NK-92 (cell line): ENCODE data around the gene PTGDR.

Source experiments
- DNase-seq: peaks from one replicate; lab custom pipeline; 2025; ENCODE audit not compliant: unreplicated experiment; lab: John Stamatoyannopoulos, UW

PTGDR gene

GRCh38 chr14:52307905-52308304 lies 40.4 kb downstream of the PTGDR start:
- no peak for DNase-seq

GRCh38 chr14:52310541-52310940 lies 43.0 kb downstream of the PTGDR start:
- DNase-seq, result no peak

- DNase-seq, result no peak
These were observed 45.4 kb downstream of the PTGDR start for GRCh38 chr14:52312931-52313355.

DNA sequence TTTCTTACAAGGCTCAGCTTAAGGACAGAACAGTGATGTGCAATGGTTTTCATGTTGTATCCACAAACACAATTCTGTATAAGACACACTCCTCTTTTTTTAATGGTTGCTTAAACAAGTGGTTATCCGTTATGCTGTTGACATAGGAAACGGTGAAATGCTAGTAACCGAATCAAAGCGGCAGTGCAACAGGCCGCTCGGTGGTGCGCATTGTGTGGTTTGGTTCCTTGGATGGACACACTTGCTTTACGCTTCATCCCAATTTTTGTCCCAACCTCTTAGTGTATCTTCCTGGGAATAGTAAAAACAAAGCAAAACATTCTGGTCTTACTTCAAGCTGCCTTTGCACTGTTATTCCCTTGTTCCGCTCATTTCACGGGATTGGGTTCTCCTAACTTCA lies 46.0 kb downstream of the PTGDR start:
- DNase-seq, result no peak

DNA sequence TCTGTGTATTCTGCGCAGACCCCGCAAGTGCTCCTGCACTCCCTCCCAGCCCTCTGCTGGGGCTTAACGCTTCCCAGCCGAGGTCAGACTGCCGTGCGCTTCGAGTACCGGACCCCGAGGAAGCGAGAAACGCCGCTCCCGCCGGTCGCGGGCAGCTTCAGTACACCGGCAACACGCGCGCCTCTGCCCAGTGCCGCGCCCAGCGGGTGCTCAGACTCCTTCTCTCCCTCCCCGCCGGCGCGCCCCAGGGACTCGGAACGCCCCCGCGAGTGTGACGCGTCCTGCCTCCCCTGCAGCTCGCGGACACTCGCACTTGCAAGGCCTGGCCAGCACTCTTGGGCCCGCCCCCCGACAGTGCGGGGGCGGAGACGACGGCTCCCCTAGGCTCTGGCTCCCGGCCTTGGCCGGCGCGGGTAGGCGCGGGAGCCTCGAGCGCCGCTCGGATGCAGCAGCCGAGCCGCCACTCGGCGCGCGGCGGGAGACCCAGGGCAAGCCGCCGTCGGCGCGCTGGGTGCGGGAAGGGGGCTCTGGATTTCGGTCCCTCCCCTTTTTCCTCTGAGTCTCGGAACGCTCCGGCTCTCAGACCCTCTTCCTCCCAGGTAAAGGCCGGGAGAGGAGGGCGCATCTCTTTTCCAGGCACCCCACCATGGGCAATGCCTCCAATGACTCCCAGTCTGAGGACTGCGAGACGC lies 46.6 kb downstream of the PTGDR start, which contains the start of gene PTGER2:
Gene PTGER2, plus strand, starts transcription at position 410 of the 692 bp plus-strand sequence. Its CDS starts 237 bp downstream, at position 647.
- no peak for DNase-seq

DNA sequence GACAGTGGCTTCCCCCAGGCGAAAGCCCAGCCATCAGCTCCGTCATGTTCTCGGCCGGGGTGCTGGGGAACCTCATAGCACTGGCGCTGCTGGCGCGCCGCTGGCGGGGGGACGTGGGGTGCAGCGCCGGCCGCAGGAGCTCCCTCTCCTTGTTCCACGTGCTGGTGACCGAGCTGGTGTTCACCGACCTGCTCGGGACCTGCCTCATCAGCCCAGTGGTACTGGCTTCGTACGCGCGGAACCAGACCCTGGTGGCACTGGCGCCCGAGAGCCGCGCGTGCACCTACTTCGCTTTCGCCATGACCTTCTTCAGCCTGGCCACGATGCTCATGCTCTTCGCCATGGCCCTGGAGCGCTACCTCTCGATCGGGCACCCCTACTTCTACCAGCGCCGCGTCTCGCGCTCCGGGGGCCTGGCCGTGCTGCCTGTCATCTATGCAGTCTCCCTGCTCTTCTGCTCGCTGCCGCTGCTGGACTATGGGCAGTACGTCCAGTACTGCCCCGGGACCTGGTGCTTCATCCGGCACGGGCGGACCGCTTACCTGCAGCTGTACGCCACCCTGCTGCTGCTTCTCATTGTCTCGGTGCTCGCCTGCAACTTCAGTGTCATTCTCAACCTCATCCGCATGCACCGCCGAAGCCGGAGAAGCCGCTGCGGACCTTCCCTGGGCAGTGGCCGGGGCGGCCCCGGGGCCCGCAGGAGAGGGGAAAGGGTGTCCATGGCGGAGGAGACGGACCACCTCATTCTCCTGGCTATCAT lies 47.3 kb downstream of the PTGDR start:
- no peak for DNase-seq

DNA sequence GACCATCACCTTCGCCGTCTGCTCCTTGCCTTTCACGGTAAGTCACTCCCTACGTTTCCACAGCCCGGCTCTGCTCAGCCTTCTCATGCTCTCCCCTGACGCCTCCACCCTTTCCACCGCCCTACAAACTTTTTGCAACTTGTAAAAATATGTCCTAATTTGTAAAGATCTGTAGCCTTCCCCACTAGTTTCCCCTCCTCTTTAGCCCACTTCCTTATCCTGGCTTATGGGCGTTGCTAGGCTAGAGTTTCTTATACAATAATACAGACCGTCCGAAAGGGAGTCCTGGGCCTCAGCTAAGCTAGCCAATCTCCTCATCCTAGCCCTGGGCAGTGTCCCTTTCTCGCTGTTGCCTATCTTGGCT lies 47.8 kb downstream of the PTGDR start:
- DNase-seq, result no peak

DNA sequence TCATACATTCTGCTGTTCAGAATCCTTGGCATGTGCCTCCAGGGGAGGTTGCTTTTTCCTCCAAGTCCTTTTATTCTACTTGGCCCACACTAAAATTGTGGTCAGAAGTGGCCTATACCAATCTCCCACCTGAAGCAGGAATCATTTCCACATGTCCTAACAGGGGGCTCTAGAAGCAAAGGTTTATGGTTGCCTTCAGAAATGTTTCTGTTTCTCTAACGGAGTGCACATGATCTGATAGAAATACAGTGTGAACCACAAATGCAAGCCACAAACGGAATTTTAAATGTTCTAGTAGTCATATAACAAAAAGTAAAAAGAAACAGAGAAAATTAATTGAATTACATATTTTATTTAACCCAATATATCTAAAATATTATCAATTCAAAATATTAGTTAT lies 50.6 kb downstream of the PTGDR start:
- DNase-seq, result no peak

DNA sequence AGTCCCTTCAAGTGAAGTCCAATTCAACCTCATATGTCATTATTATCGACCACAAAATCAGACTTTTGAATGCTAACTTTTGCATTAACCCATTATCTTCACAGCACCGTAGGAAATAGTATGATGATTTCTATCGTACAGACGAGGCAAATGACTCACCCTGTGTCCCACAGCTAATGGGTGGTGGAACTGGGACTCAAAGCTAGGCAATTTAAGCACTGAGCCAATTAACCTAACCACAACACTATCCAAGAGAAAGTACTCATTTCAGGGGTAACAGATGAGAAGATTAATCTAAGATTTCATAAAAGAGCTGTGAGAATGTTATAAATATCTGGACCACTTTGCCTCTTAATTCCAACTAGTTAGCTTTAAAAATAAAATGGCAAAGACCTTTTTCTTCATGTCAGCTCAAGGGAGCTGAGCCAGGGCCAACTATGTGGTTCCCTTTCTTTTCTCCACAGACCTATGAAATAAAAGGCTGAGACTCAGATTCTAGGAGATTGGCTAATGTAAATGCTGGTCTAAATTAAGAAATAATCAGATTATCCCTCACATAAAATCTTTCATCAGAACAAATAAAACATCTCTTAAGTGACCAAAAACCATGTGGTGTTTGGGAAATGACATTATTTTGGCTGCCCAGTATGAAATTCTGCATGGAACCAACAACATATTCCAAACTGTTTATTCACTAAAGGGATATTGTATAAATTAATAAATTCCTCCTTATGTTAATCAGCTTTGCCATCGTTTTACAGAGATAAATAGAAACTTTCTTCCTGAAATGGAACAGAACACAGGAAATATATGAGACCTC lies 51.5 kb downstream of the PTGDR start:
- DNase-seq, result no peak

DNA sequence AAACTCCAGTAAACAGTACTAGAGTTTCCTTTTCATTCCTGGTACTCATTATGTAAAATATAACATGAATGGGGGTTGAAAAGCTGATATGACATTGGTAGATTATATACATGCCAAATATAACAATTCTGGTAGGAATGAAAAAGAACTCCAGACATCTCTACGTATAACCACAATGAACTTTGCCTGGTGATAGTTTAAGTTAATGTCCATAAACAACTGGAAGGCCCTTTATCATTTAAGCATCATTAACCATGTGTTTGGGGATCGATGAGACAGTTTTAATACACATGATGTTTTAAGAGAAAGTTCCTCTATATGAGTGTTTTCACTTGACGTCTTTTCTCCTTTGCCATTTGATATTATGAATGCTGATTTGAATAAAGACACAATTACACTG lies 52.4 kb downstream of the PTGDR start:
- DNase-seq, result no peak

DNA sequence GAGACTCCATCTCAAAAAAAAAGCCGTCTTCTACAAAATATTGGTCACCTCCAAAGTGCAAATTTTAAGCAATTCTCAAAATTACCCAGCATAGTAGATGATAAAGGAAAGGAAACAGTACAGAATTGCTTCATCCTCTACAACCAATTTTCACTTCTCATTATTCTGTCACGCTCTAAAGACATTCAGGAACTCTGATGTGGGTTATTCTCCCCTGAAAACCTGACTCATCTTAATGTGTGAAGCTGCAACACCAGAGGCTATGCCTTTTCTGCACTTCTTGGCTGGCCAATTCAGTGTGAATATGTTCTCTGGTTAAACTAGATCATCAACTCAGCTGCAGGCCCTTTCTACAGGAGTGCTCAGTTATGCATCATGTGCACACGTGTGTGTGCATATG lies 57.6 kb downstream of the PTGDR start:
- DNase-seq, result no peak

DNA sequence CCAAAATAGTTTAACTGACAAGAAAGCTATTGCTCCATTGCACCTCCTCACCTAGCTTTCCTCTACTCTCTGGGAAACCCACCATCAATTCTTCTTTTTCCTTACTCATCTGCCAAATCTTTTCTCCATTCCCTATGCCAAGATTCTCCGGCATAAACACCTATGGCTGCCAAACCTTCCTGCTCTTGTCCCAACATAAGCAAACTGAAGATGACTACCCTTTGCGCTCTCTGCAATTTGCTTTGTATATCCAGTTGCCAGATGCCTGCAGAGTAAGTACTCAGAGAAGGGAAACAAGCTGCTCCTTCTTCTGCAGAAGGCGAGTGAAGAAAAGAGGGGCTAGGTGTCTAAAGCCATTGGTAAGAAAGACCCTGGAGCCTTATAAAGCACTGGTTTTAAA lies 58.1 kb downstream of the PTGDR start:
- no peak for DNase-seq
